Omental fat pad (tissue), 4 donors: ENCODE results near the gene TFAP2A. TPM values are rescaled to one million over a fixed set of nuclear protein-coding genes. Genes with fewer than 3 reads are reported as not detected.

Experiments used
- ATAC-seq: fragments of 150-250 bp; one replicate; pipeline ENCODE4 v1.9.1; 2016; ENCODE audit warnings: mild to moderate bottlenecking, moderate library complexity; ENCODE audit not compliant: low FRiP score
- DNase-seq: peaks from one replicate; pipeline ENCODE4 v3.0.0-alpha.2; 2019; ENCODE audit warnings: low spot score
- CTCF ChIP-seq, 3 donors: fragments of 450-650 bp; IDR thresholded peaks; one replicate each; pipeline ENCODE4 v1.5.1; 2016 to 2017; ENCODE audit warnings: antibody characterized with exemption in 3 of 3, mild to moderate bottlenecking in 3 of 3, moderate library complexity in 2 of 3
- total RNA-seq, 4 donors: library from RNA; depleted of rRNA; stranded (reverse); fragments of >200 nt; gene quantifications; one replicate each; pipeline ENCODE4 v1.1.0, GENCODE V29; 2016

TFAP2A gene
- total RNA-seq, 4 donors from 2014 or later: not detected

- TF ChIP-seq CTCF (IDR thresholded peaks at IDR 0.05): no peak
- no peak for DNase-seq
- no peak for ATAC-seq
Observed at GRCh38 chr6:10416863-10417641, 2.2 kb upstream of the TFAP2A start.

GRCh38 chr6:10416516-10416862 is 1.6 kb upstream of the TFAP2A start:
- ATAC-seq (no peak), DNase-seq (no peak)
- no peak for TF ChIP-seq CTCF (IDR thresholded peaks at IDR 0.05)

GRCh38 chr6:10415617-10416480 is 975 bp upstream of the TFAP2A start:
- TF ChIP-seq CTCF (IDR thresholded peaks at IDR 0.05): no peak
- no peak for DNase-seq

GRCh38 chr6:10413850-10414738 is 780 bp downstream of the TFAP2A start:
- ATAC-seq: no peak
- TF ChIP-seq CTCF (IDR thresholded peaks at IDR 0.05): no peak
- no peak for DNase-seq

More at GRCh38 chr6:10415617-10416480, 975 bp upstream of the TFAP2A start:
- no peak for ATAC-seq

GRCh38 chr6:10413262-10413849 is 1.5 kb downstream of the TFAP2A start:
- TF ChIP-seq CTCF (IDR thresholded peaks at IDR 0.05): no peak
- no peak for DNase-seq
- no peak for ATAC-seq

GRCh38 chr6:10412461-10413261 is 2.2 kb downstream of the TFAP2A start:
- ATAC-seq (peak; percentile 55), DNase-seq (no peak)
- TF ChIP-seq CTCF (IDR thresholded peaks at IDR 0.05): no peak
